ENCODE measurements around the gene SOCS4. TPM values are rescaled to one million over a fixed set of nuclear protein-coding genes. Genes with fewer than 3 reads are reported as not detected.

The SOCS4 gene
- total RNA-seq, 2 donors from 2014 or later: 6.6 to 9.9 TPM

DNA sequence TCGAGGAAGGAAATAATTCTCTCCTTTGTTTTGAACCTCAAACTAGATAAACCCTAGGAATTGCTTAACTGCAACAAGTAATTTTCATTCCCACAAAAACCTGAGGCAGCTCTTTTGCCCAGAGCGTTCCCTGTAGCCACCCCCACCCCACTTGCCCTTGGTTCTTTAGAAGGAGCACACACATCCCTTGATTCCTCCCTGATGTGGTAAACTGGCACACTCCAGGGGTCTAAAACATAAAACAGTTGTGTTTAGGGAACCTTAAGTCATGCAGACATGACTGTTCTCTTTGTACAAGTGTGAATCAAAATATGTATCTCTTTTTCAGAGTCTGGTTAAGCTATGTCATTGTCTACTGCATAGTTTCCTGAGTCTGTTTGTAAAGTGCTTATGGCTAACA, 38.4 kb downstream of the SOCS4 start:
- H3K4me1 ChIP-seq: no peaks in the 10 kb centered on the region
- TF ChIP-seq POLR2A (IDR thresholded peaks at IDR 0.05): no peak
- TF ChIP-seq, protein P1, sequence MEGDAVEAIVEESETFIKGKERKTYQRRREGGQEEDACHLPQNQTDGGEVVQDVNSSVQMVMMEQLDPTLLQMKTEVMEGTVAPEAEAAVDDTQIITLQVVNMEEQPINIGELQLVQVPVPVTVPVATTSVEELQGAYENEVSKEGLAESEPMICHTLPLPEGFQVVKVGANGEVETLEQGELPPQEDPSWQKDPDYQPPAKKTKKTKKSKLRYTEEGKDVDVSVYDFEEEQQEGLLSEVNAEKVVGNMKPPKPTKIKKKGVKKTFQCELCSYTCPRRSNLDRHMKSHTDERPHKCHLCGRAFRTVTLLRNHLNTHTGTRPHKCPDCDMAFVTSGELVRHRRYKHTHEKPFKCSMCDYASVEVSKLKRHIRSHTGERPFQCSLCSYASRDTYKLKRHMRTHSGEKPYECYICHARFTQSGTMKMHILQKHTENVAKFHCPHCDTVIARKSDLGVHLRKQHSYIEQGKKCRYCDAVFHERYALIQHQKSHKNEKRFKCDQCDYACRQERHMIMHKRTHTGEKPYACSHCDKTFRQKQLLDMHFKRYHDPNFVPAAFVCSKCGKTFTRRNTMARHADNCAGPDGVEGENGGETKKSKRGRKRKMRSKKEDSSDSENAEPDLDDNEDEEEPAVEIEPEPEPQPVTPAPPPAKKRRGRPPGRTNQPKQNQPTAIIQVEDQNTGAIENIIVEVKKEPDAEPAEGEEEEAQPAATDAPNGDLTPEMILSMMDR (IDR thresholded peaks at IDR 0.05): no peak
- intact Hi-C loops (cut with DNase I): no loop called here
- H3K4me3 ChIP-seq: no peak overlapping the region
- no peak for ATAC-seq
- no peaks in the 10 kb centered on the region for H3K9me3 ChIP-seq
- H3K36me3 ChIP-seq (replicated peaks in 1 of 2; ENCODE audit: insufficient read depth in 1 of 2, low read depth in 2 of 2): peaks cover 0 to 7% of the 10 kb centered on the region in 2 donors
- no peak for DNase-seq
- 86 to 89% methylated on average over 2 of the region's 2 CpGs for WGBS, 2 donors
- H3K27me3 ChIP-seq: no peaks in the 10 kb centered on the region
- no peak overlapping the region for H3K27ac ChIP-seq

DNA sequence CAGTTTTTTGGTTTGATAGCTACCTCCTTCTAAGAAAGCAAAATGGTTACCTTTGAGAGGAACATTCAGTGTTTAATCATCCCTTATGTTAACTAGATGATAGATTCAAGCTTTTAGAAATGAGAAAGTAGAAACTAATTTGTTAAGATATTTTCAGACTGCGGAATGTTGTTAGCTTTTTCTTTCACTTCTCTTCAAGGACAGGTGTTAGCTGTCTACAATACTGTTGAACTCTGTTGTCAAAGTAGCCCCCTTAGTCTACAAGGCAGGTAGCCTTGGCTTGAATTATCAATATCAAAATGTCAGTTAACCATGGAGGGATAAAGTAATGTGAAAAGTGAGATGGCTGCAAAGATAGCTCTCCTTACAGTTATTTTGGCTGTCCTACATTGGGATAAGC, 39.2 kb downstream of the SOCS4 start:
- Histone ChIP-seq H3K36me3 (replicated peaks in 1 of 2; ENCODE audit: insufficient read depth in 1 of 2, low read depth in 2 of 2) (peaks cover 0 to 7% of the 10 kb centered on the region in 2 donors), H3K27me3 (no peaks in the 10 kb centered on the region), H3K27ac (no peak overlapping the region), H3K9me3 (no peaks in the 10 kb centered on the region), H3K4me3 (no peak overlapping the region), H3K4me1 (no peaks in the 10 kb centered on the region)
- 94 to 96% methylated on average over 1 of the region's 1 CpG for WGBS, 2 donors
- no peak for DNase-seq
- TF ChIP-seq, protein P1 (IDR thresholded peaks at IDR 0.05): no peak
- TF ChIP-seq POLR2A (IDR thresholded peaks at IDR 0.05): no peak
- no peak for ATAC-seq
- intact Hi-C loops (cut with DNase I): no loop called here

DNA sequence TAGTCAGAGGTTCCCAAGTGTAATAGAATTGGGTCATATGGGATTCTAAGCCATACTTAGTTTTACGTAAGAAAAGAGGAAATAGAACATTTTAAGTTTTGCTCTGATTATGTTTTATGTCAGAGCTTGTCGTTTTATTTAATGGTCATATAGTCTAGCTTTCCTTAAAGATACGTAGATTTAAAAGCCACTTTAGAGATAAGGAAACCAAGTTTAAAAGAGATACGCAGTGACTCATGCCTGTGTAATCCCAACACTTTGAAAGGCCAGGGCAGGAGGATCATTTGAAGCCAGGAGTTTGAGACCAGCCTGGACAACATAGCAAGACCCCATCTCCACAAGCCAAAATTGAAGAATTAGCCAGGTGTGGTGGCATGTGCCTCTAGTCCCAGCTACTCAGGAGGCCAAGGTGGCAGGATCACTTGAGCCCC, 44.0 kb downstream of the SOCS4 start:
- Histone ChIP-seq H3K27ac (no peak overlapping the region), H3K36me3 (replicated peaks in 1 of 2; ENCODE audit: insufficient read depth in 1 of 2, low read depth in 2 of 2) (no peaks in the 10 kb centered on the region), H3K27me3 (no peaks in the 10 kb centered on the region), H3K4me1 (no peaks in the 10 kb centered on the region), H3K9me3 (no peaks in the 10 kb centered on the region), H3K4me3 (no peak overlapping the region)
- DNase-seq (no peak), ATAC-seq (no peak)
- intact Hi-C loops (cut with DNase I): no loop called here
- TF ChIP-seq POLR2A (IDR thresholded peaks at IDR 0.05): peak in 1 of 3 donors; percentile 7
- TF ChIP-seq, protein P1 (IDR thresholded peaks at IDR 0.05): no peak
- WGBS, 2 donors: 70 to 78% methylated on average over 4 of the region's 4 CpGs

DNA sequence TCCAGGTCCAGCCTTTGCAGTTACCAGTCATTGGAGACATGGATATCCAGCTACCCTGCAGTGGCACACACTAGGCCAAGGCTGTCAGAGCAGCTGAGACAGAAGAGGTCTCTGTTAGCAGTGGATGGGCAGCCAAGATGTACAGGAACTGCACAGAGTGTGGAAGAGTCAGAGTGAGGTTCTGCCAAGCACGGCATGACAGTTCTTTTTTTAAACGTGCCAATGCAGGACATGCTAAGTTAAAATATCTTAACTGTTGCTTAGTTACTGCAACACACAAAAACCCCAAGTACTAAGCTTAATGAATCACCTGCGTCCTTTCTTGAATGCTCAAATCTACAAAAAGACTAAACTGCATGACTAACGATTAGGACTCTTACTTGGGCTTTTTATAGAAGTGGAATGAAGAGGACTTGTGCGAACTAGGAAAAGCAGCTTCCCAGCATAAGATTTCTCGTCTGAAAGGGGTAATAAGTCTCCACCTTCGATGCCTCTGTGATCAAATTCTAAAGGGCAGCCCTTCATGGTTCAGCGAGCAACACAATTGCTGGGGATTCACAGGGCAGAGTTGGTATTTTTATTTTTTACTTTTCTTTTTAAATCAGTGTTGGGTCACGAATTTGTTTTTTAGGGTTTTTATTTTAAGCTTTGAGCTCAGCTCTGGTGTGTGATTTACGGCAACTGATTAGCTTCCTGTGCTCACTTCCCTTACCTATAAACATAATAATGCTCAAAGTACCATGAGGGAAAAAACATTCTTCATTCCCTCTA, 45.0 kb downstream of the SOCS4 start:
- Histone ChIP-seq H3K36me3 (replicated peaks in 1 of 2; ENCODE audit: insufficient read depth in 1 of 2, low read depth in 2 of 2) (no peaks in the 10 kb centered on the region), H3K4me3 (no peak overlapping the region), H3K4me1 (no peaks in the 10 kb centered on the region), H3K27me3 (no peaks in the 10 kb centered on the region), H3K9me3 (no peaks in the 10 kb centered on the region), H3K27ac (no peak overlapping the region)
- no peak for TF ChIP-seq POLR2A (IDR thresholded peaks at IDR 0.05)
- TF ChIP-seq, protein P1 (IDR thresholded peaks at IDR 0.05): no peak
- intact Hi-C loops (cut with DNase I): no loop called here
- DNase-seq: no peak
- ATAC-seq: peak; percentile 30
- 33 to 46% methylated on average over 10 of the region's 10 CpGs for WGBS, 2 donors

DNA sequence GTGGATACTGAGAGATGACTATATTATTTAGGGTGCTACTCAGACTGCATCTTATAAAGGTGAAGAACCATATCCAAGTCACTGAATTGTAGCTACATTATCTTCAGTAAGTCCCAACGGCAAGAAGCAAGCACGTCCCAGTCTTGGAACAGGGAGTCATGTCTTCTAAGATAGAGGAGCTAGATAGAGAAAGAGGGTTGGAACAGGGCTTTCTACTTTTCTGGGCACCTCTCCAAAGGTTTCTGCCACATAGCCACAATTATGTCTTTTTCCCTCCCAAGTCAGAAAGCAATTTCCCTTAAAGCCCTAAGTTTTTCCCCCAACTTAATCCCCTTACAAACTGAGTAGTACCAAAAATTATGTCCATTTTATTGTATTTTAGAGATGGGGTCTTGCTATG, 46.8 kb downstream of the SOCS4 start:
- Histone ChIP-seq H3K4me3 (no peak overlapping the region), H3K27ac (no peak overlapping the region), H3K36me3 (replicated peaks in 1 of 2; ENCODE audit: insufficient read depth in 1 of 2, low read depth in 2 of 2) (no peaks in the 10 kb centered on the region), H3K27me3 (no peaks in the 10 kb centered on the region), H3K9me3 (no peaks in the 10 kb centered on the region), H3K4me1 (no peaks in the 10 kb centered on the region)
- 33 to 48% methylated on average over 2 of the region's 2 CpGs for WGBS, 2 donors
- no peak for DNase-seq
- ATAC-seq: no peak
- intact Hi-C loops (cut with DNase I): no loop called here
- no peak for TF ChIP-seq POLR2A (IDR thresholded peaks at IDR 0.05)
- TF ChIP-seq, protein P1 (IDR thresholded peaks at IDR 0.05): no peak

All from body of pancreas (tissue), 4 donors.